GM19239 (cell line): ENCODE results near the gene YTHDC1.
"Not testable (repeated sequence)": the region's sequence is repeated elsewhere in the genome, so short reads cannot be mapped to it uniquely, and the experiment has no call there.

Experiments
- DNase-seq: peaks from one replicate; pipeline ENCODE4 v3.0.0; 2011; ENCODE audit warnings: low spot score; ENCODE audit not compliant: insufficient read length
- FAIRE-seq: peaks from 2 replicates; lab custom pipeline; 2011; peaks lifted over from hg19 to GRCh38; lab: Jason Lieb, UNC

Gene YTHDC1

GRCh38 chr4:68349649-68350360 is at the start of gene YTHDC1:
Gene YTHDC1, minus strand, starts transcription at chr4:68350090. Its CDS starts 337 bp downstream, at chr4:68349753.
- peak; percentile 67 for DNase-seq
- peak; percentile 98 for FAIRE-seq

GRCh38 chr4:68399306-68399705 is 49.4 kb upstream of the YTHDC1 start:
- no peak for DNase-seq
- no peak for FAIRE-seq

- DNase-seq = no peak
- FAIRE-seq = no peak
These were observed 46.9 kb upstream of the YTHDC1 start for GRCh38 chr4:68396756-68397155.

GRCh38 chr4:68391436-68391835 is 41.5 kb upstream of the YTHDC1 start:
- DNase-seq (no peak), FAIRE-seq (no peak)

- DNase-seq (no peak), FAIRE-seq (no peak)
These were observed 40.5 kb upstream of the YTHDC1 start for GRCh38 chr4:68390205-68390935.

- FAIRE-seq = not testable (repeated sequence)
These were observed 39.6 kb upstream of the YTHDC1 start for GRCh38 chr4:68389386-68389913.

GRCh38 chr4:68388347-68388865 is 38.5 kb upstream of the YTHDC1 start:
- FAIRE-seq = no peak
- DNase-seq = no peak

More at GRCh38 chr4:68389386-68389913, 39.6 kb upstream of the YTHDC1 start:
- not testable (repeated sequence) for DNase-seq

GRCh38 chr4:68385267-68385666 is 35.4 kb upstream of the YTHDC1 start:
- FAIRE-seq (no peak), DNase-seq (no peak)

GRCh38 chr4:68383115-68383514 is 33.2 kb upstream of the YTHDC1 start:
- no peak for FAIRE-seq
- DNase-seq = no peak

- FAIRE-seq (no peak), DNase-seq (no peak)
These were observed 28.3 kb upstream of the YTHDC1 start for GRCh38 chr4:68378226-68378625.

GRCh38 chr4:68375667-68376559 is 26.0 kb upstream of the YTHDC1 start:
- FAIRE-seq = peak; percentile 68

GRCh38 chr4:68373513-68373912 is 23.6 kb upstream of the YTHDC1 start:
- DNase-seq (peak; percentile 33), FAIRE-seq (peak; percentile 63)

More at GRCh38 chr4:68375667-68376559, 26.0 kb upstream of the YTHDC1 start:
- peak; percentile 20 for DNase-seq

GRCh38 chr4:68372588-68372987 is 22.7 kb upstream of the YTHDC1 start:
- FAIRE-seq (no peak), DNase-seq (no peak)

- no peak for FAIRE-seq
- no peak for DNase-seq
These were observed 19.4 kb upstream of the YTHDC1 start for GRCh38 chr4:68369142-68369805.

- no peak for FAIRE-seq
- no peak for DNase-seq
These were observed 18.8 kb upstream of the YTHDC1 start for GRCh38 chr4:68368691-68369131.

GRCh38 chr4:68367835-68368234 is 17.9 kb upstream of the YTHDC1 start:
- no peak for DNase-seq
- no peak for FAIRE-seq

- FAIRE-seq = no peak
- no peak for DNase-seq
These were observed 16.7 kb upstream of the YTHDC1 start for GRCh38 chr4:68366600-68366999.

GRCh38 chr4:68365068-68365467 is 15.2 kb upstream of the YTHDC1 start:
- FAIRE-seq = no peak
- no peak for DNase-seq

- no peak for FAIRE-seq
- no peak for DNase-seq
These were observed 11.3 kb upstream of the YTHDC1 start for GRCh38 chr4:68361146-68361589.
